Ovary (tissue), 3 donors: Measurements from ENCODE around the gene ASB6.

ENCODE experiments used
- CTCF ChIP-seq, 3 donors: fragments of 450-650 bp in 2 of 3; fragments of 200-600 bp in 1 of 3; IDR thresholded peaks; one replicate each; pipeline versions ENCODE4 v1.5.1 to v1.8.0; 2016 to 2022; ENCODE audit warnings: antibody characterized with exemption in 3 of 3, mild to moderate bottlenecking in 1 of 3
- EP300 ChIP-seq: sonication (generic); formaldehyde crosslinking; IDR thresholded peaks from one replicate; pipeline ENCODE4 v1.6.1; 2017; ENCODE audit warnings: antibody characterized with exemption
- POLR2A ChIP-seq: fragments of 450-650 bp; IDR thresholded peaks from one replicate; pipeline ENCODE4 v1.6.1; 2017; ENCODE audit warnings: antibody characterized with exemption, mild to moderate bottlenecking, moderate library complexity
- donor health status: DM: no; HTN: no; CAD: no.

- no peak for TF ChIP-seq CTCF (IDR thresholded peaks at IDR 0.05)
- no peak for TF ChIP-seq POLR2A
- no peak for TF ChIP-seq EP300
Observed at GRCh38 chr9:129587487-129588262, 54.3 kb downstream of the ASB6 start.
